ENCODE measurements around the gene SDK1.

Gene SDK1

DNA sequence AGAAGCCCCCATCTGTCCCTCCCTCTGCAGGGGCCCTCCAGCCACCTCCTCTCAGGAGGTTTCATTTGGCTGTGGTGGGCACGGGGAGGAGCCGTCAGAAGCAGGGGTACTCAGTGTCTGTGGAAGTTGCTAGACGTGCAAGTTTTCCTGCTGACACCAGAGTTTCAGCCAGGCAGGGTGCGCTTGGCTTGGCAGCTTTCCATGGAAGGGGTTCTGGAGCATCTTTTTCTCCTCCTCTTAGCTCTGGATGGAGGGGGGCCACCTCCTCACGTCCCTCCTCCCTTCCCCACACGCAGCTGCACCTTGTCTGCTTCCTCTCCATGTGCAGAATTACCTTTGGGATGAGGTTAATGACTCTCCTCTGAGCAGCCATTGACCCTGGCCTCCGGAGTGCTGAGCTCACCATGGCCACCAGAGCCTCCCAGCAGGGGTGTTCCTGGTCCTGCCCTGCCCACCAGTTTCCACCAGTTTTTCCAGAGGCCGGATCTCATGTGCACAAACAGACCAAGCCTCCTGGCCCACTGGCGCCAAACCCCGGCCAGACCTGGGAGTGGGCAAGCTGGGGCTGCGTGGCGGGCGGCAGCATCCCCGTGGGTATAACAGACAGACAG, 801.3 kb downstream of the SDK1 start:
- DNase-seq (ENCODE audit: low read depth): no peak

DNA sequence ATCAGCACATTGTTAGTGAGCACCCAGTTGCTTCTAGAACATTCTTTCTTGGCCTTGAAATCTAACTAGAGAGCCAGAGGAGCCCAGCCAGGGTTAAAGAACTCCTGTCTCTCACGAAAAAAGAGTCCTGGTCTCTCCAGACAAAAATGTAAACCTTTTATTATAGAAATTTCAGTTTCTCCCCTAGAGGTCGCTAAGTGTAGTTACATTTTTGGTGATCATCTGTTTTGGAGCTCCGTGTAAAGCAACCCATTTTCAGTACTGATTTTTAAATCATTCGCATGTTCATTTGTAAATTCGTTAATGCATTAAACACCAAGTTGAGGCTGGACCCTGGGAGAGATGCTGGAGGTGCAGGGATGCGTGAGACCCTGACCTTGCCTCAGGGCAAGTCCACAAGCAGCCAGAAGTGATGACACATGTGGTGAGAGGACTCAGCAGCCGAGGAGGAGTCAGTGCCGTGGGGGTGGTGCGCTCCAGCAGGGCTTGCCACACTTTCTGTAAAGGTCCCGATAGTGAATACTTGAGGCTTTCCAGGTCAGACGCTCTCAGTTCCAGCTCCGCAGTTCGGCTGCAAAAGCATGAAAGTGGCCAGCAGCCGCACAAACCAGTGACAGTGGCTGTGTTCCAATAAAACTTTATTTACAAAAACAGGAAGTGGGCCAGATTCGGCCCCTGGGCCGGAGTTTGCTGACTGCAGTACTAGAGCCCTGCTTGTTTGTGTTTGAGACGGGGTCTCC, 802.5 kb downstream of the SDK1 start:
- DNase-seq (ENCODE audit: low read depth): peak; percentile 39

DNA sequence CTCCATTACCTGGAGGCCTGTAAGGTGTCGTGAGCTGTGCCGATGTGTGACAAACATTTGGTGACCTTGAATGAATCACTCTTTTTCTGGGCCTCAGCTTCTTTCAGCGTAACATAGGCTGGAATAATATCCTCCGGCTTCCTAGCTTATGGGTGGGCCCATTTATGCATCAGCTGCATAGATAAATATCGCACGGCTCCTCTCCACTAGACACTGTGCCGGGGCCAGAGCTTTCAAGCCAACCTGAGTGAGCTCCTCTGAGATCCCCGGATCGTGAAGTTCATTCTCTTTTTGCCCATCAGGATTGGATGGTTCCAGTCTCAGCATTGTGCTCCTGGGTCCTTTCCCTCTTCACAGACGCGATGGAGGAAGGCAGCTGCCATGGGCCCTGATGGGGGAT, 806.8 kb downstream of the SDK1 start:
- no peak for DNase-seq (ENCODE audit: low read depth)

DNA sequence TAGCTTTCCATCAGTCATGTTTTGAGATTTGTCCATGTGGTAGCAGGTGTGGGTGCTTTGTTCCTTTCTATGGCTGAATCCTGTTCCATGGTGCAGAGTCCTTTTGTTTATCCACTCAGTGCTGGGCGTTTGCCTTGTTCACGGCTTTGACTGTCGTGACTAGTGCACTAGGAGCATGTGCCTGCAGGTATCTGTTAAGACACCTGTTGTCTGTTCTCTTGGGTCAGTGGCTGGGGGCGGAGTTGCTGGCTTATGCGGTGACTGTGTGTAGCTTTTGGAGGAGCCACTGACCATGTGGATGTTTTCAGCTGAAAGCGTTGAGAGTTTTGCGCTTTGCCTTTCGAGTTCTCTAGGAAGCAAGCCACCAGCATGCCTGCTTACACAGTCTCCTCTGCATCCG, 807.9 kb downstream of the SDK1 start:
- no peak for DNase-seq (ENCODE audit: low read depth)

- DNase-seq (ENCODE audit: low read depth): no peak
Observed at GRCh38 chr7:4109481-4110110, 808.5 kb downstream of the SDK1 start.

DNA sequence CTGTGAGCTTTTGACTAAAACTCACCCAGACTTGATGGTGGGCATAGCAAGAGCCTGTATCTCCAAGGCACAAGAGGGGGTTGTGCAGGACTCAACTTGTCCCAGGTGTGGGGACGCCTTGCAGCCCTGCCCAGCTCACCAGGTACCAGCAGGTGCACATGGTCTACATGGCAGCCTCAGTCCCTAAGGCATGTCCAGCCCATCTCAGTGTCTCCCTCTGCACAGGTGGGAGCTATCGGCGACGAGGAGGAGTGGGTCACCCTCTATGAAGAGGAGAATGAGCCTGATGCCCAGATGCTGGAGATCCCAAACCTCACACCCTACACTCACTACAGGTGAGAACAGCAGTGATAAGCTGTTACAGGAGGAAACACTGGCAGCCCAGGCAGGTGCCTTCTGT, 809.4 kb downstream of the SDK1 start:
- DNase-seq (ENCODE audit: low read depth): no peak

- DNase-seq (ENCODE audit: low read depth): no peak
Observed at GRCh38 chr7:4111166-4111565, 810.1 kb downstream of the SDK1 start.

- DNase-seq (ENCODE audit: low read depth): no peak
Observed at GRCh38 chr7:4113271-4113670, 812.2 kb downstream of the SDK1 start.

DNA sequence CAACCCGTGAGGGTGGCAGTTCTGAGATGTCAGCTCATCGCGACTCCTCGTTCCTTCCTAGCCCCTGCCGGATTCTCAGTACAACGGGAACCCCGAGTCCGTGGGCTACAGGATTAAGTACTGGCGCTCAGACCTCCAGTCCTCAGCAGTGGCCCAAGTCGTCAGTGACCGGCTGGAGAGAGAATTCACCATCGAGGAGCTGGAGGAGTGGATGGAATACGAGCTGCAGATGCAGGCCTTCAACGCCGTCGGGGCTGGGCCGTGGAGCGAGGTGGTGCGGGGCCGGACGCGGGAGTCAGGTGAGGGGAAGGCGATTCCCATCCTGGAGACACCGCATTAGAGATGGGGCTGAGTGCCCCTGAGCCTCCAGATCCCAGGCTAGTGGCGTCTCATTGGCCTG, 812.9 kb downstream of the SDK1 start:
- no peak for DNase-seq (ENCODE audit: low read depth)

DNA sequence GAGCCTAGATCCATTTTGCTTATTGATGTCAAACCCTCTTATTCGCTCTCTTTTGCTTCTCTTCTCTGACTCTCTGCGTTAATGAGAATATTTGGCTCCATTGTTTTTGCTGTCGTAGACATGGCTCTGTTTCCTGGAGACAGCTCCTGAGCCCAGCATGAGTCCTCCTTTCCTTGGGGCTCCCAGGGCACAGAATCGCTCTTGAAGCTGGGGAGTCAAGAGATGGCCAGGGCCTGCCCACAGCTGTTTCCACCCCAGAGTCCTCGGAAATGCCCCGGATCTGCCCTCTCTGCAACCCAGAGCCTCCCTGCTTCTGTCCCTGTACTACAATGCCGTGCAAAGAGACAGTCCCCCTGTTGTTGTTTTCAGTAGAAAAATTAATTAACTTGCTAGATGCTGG, 814.4 kb downstream of the SDK1 start:
- DNase-seq (ENCODE audit: low read depth): no peak

- DNase-seq (ENCODE audit: low read depth): no peak
Observed at GRCh38 chr7:4115941-4116610, 815.0 kb downstream of the SDK1 start.

DNA sequence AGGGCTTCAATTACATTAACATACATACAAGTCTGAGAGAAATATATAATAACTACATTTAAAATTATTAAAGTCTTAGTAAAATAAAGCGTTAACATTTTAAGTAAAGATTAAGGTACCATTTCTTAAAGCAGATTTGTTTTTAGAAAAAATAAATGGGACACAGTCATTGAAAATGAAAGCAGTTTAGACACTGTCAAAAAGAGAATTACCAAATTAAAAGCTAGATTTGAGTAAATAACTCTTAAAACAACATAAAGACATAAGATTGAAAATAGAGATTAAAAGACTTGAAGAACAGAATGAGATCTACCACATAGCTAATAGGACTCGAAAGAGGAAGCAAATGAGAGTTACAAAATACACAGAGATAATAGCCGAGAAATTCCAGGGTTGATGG, 818.8 kb downstream of the SDK1 start:
- DNase-seq (ENCODE audit: low read depth): no peak

GRCh38 chr7:4123346-4123745, 822.3 kb downstream of the SDK1 start:
- no peak for DNase-seq (ENCODE audit: low read depth)

GRCh38 chr7:4123823-4124222, 822.8 kb downstream of the SDK1 start:
- DNase-seq (ENCODE audit: low read depth): no peak

DNA sequence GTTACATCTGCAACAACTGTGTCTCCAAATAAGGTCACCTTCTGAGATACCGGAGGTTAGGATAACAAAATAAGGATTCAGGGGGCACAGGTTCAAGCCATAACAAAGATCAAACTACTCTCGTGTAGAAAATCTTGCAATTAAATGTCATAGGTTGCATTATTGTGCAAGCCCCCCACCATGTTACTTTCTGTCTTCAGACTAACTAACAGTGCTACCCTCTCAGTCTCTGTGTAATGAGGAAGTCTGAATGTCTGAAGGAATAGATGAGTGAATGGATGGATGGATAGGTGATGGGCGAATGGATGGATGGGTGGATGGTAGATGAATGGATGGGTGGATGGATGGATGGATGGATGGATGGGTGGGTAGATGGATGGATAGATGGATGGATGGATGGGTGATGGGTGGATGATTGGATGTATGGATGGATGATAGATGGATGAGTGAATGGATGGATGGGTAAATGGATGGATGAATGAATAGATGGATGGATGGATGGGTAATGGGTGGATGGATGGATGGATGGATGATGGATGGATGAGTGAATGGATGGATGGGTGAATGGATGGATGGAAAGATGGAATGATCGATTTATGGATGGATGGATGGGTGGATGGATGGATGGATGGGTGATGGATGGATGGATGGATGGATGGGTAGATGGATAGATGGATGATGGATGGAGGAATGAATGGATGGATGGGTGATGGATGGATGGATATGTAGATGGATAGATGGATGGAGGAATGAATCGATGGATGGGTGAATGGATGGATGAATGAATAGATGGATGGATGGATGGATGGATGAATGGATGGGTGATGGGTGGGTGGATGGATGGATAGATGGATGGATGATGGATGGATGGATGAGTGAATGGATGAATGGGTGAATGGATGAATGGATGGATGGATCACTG, 823.8 kb downstream of the SDK1 start:
- no peak for DNase-seq (ENCODE audit: low read depth)

- DNase-seq (ENCODE audit: low read depth): no peak
Observed at GRCh38 chr7:4127909-4128560, 827.0 kb downstream of the SDK1 start.

DNA sequence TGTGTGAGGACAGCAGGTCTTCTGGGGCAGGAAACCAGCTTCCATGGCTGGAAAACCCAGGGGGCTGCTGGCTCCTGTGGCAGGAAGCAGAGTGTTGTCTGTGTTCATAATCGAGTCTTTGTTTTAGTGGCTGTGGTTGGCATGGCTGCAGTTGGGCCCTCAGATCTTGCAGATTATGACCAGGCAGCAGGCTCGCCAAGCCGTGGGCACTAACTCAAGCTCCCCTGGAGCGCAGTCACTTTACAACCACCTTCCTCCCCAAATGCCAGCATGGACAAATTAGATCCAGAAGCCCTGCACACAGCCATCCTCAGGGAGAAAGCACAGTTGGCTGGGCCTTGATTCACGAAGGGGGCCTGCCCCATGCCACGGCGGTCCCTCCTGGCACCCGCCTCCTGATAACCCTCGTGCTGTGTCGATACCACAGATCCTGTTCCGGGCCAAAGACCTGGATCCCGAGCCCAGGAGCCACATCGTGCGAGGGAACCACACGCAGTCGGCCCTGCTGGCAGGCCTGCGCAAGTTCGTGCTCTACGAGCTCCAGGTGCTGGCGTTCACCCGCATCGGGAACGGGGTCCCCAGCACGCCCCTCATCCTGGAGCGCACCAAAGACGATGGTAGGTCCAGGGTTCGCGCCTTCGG, 828.5 kb downstream of the SDK1 start:
- DNase-seq (ENCODE audit: low read depth): no peak

DNA sequence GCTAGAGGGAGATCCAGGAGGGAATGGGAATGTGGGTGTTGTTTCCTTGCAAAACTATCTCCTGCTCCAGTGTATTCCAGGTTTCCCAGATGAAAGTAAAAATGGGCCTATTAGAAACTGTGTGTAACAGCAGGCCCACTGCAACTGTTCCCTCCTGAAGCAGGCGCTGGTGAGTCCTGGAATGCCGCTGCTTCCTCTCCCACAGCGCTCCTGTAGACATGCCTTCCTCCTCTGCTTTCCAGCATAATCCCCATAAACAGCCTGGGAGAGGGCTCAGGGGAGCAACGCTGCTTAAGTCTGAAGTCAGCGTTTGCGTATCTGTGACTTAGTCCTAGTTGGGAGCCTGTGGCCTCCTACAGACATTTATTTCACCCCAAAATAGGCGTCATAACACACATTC, 830.0 kb downstream of the SDK1 start:
- DNase-seq (ENCODE audit: low read depth): no peak

DNA sequence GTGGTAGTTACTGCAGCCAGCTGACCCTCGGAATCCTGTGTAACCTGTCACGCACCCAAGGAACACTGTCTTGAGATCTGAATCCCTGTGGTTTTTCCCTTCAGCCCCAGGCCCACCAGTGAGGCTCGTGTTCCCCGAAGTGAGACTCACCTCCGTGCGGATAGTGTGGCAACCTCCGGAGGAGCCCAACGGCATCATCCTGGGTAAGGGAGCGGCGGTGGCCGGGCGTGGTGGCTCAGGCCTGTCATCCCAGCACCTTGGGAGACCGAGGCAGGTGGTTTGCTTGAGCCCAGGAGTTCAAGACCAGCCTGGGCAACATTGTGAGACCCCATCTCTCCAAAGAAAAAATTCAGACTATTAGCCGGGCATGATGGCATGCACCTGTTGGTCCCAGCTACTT, 831.2 kb downstream of the SDK1 start:
- no peak for DNase-seq (ENCODE audit: low read depth)

DNA sequence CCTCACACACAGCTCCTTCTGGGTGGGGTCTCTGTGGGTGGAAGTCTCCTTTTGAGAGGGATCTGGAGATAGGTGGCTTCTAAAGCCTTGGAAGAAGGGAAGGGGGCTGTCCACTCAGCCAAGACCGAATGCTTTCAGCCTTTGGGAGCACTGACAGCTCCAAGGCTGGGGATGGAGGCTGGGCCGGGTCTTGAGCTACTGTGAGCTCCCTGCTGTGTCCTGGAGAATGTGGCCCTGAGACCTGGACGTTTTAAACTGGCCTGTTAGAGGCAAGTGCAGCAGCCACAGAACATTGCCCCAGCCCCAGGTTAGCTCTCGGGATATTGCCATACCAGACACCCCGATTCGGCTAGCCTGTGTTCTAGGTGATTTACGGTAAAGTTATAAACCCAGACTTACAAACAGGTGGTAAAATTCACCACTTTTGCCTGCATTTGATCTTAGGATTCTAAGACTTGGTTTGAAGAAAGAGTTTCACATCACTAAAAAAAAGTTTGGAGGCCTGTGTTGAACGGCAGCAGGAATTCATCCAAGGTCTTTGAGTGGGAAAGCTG, 832.5 kb downstream of the SDK1 start:
- DNase-seq (ENCODE audit: low read depth): no peak

GRCh38 chr7:4134204-4134603, 833.2 kb downstream of the SDK1 start:
- DNase-seq (ENCODE audit: low read depth): no peak
